DMS 273 (cell line): Measurements from ENCODE around the gene SLC17A5.
A peak's percentile ranks its signal among the peaks of the same experiment; 100 is the strongest.
"Not testable (repeated sequence)": the region's sequence is repeated elsewhere in the genome, so short reads cannot be mapped to it uniquely, and the experiment has no call there.

Source experiments
- DNase-seq: peaks from one replicate; lab custom pipeline; 2025; ENCODE audit not compliant: unreplicated experiment; lab: John Stamatoyannopoulos, UW

The SLC17A5 gene, protein sequence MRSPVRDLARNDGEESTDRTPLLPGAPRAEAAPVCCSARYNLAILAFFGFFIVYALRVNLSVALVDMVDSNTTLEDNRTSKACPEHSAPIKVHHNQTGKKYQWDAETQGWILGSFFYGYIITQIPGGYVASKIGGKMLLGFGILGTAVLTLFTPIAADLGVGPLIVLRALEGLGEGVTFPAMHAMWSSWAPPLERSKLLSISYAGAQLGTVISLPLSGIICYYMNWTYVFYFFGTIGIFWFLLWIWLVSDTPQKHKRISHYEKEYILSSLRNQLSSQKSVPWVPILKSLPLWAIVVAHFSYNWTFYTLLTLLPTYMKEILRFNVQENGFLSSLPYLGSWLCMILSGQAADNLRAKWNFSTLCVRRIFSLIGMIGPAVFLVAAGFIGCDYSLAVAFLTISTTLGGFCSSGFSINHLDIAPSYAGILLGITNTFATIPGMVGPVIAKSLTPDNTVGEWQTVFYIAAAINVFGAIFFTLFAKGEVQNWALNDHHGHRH

DNA sequence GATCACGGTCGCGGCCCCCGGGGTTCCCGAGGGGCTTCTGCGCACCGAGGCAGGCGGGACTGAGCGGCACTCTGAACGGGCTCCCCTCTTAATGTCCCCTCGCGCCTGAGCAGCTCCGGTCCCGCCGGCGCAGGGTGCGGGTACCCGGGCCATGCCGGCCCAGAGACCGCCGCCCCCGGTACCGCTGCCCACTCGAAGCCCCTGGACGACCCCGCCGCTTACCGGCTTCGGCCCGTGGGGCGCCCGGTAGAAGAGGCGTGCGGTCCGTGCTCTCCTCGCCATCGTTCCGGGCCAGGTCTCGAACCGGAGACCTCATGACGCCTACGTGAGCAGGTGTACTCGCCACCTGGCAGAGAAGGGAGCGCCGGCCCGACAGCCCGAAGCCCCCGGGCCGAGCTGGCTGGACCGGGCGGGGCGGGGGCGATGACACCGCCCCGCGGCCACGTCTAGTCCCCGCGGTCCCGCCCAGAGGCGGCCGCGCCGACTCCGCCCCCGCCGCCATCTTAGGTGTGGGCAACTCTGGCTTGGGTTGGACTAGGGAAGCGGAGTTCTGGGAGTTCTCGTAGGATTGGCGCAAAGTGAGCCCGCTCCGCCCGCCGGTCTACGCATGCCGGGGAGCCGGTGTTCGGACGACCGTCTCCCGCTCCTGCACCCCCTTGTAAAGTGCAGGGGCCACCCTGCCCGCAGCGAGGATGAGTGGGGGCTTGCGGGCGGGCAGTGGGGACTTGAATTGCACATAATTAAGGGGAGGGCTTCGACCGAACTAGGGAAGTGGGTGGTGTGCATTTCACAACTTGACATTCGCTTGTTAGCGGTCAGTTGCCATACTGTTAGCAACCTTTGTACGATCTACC lies at the start of gene SLC17A5:
Gene SLC17A5 (minus strand): TSS at position 422 of the 854 bp plus-strand sequence. CDS start 106 bp downstream, at position 316.
- peak; percentile 98 for DNase-seq

DNA sequence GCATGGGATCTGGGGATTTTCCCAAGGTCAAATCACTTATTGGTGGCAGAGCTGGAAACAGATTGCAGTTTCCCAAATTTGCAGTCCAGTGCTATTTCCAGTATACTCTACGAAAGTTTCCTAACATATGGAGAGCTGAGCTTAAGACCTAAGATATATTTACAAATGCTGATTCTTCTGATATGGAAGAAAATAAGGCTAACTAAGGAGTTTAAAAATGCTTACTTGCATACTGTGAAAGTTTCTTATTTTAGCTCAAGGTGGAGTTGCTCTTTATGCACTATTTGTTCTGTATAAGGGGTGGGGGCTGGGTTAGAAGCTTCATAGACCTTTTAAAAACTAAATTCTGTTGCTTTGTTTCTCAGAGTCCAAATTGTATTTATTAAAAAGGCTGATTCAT lies 49.7 kb upstream of the SLC17A5 start:
- no peak for DNase-seq

DNA sequence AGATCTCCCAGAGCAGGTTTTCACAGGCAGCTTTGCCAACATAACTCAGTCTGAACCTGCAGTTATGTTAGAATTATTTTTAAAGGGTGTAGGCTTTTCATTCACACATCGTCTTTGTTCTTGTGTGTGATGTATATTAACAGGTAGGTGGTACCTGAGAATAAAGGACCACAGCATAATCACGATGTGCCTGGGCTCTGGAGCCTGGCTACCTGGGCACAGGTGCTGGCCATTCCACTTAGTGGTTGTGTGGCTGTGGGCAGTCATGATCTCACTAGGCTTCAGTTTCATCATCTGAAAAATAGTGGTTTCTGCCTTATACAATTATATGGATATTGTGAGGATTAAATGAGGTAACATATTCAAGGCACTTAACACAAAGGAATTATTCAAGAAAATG lies 48.7 kb upstream of the SLC17A5 start:
- DNase-seq = no peak

DNA sequence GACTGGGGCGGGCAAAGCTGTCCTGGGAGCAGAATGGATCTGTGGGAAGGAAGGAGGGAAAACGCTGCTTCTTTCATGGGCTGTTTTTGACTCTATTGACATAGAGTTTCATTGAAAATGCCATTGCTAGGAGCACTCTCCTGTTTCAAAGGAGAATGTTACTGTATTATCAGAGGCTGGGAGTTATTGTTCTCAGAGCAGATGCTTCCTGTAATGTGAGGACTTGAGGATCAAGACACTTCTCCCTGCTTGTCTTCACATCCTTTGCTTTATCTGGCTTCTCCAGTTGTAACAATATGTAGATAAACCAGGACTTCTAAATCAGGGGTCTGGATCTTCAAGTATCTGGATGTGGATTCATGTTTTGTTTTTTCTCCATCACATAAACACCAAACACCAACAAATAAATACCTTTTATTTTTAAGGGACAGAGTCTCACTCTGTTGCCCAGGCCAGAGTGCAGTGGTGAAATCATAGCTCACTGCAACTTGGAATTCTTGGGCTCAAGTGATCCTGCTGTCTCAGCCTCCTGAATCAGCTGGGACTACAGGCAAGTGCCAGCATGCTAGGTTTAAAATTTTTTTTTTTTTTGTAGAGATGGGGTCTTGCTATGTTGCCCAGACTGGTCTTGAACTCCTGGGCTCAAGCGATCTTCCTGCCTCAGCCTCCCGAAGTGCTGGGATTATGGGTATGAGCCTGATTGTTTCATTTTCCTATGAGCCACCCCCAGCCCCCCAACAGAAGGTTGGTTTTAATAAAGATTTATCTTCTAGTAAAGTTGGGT lies 46.1 kb upstream of the SLC17A5 start:
- no peak for DNase-seq

DNA sequence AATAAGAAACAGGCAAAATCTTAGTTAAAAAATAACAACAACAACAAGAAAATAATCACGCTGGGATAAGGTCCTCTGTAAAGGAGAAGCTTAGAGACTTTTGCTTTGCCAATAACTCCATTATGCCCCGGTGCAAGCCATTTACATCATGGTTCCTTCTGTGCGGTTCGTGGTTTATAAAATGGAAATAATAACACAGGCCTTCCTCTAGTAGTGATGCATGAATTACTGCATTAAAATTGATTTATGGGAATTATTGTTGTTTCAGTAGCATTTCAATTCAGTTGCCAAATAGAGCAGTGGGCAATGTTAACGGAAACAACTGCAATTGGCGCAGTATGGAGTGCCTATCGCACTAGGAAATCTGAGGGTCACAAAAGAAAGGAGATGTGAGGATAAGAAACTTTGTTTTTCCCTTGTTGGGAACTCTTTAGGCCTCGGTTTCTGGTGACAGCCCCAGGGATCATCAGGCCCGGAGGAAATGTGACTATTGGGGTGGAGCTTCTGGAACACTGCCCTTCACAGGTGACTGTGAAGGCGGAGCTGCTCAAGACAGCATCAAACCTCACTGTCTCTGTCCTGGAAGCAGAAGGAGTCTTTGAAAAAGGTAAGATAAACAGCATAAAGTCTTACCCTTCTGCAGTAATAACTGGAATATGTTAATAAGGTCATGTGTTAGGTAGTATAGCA lies 43.3 kb upstream of the SLC17A5 start:
- DNase-seq = no peak

DNA sequence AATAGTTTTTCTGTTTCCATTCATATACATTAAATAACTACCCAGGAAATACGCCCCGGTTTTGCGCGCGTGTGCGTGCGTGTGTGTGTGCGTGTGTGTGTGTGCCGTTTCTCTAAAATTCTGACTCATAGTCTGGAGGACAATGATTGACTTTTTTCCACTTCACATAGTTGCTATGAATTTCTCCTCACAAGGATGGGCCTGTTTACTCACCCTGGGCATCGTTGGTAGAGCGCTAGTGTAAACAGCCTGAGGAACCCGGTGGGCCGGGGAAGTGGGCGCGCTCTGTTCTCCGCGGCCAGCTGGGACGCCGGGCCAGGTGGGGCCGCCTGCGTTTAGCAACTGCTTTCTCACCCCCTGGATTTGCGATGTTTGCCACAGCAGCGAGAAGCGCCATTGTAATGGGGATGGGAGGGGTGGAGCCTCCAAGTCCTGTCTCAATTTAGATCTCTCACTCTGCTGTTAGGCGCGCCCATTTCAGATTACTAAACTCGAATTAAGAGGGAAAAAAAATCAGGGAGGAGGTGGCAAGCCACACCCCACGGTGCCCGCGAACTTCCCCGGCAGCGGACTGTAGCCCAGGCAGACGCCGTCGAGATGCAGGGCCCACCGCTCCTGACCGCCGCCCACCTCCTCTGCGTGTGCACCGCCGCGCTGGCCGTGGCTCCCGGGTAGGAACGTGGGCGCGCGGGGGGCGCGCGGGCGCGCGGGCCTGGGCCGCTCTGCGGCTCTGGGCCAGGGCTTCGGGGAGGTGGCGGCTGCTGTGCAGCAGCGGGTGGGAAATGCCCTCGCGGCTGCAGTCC lies 42.0 kb upstream of the SLC17A5 start, which contains the start of gene CD109:
Gene CD109 (plus strand): TSS at position 585 of the 803 bp plus-strand sequence. CDS start 13 bp downstream, at position 598.
- DNase-seq = peak; percentile 76

DNA sequence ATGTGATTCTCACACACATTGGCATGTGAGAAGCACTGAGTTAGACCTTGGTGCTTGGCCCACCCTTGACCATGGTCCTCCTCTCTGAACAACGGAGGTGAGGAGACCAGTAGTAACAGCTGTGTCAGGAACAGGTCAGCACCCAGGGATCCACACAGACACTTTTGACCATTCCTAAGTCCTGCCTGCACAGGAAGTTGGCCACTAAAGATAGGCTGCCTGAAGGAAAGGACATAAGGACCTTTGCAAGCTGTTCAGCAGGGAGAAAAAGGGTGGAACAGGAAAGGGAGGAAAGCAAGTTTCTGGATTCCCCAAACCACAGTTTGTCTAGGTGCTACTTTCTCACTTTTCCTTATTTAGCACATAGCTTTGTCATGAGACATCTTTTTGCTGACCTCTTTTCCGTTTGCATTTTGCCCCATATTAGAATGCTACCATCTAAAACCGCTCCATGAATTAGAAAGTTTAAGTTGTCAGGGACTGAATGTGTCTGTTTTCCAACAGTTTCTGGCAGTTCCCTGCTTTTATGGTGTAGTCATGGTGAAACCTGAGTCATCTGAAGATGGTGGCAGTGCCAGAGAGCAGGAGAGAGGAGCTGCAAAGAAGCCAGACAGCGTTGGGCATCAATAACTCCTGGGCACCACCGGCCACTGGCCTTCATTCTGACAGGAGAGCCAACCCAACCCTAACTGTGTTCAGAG lies 41.1 kb upstream of the SLC17A5 start:
- peak; percentile 25 for DNase-seq

DNA sequence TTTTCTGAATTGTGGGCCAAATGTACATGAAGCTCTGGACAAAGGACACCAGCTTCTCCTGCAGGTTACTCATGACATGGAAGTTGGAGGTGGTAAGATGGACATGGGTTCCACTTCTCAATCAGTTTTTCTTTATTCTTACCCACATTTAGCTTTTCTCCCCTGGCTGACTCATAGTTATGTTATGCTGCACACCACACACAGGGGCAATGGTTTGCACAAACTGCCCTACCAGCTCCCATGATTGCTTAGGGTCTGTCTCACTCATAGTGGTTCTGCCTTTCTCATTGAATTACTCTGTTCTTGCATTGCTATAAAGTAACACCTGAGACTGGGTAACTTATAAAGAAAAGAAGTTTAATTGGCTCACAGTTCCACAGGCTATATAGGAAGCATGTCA lies 37.7 kb upstream of the SLC17A5 start:
- no peak for DNase-seq

DNA sequence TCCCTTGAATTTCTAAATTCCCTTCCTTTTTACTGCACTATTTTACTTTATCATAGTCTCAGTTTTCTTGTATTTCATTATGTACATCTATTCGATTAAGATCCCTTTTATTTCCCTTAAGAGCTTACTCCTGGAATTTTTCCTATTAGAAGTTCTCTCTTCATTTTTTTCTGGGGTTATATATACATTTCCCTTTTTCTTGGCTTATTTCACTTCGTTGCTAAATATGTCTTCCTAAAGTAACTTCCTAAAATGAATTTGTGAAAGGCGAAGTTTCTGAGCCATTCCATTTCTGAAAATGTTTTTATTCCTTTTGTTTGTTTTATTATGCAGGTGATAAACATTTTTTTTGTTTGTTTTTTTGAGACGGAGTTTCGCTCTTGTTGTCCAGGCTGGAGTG lies 36.3 kb upstream of the SLC17A5 start:
- DNase-seq = no peak

DNA sequence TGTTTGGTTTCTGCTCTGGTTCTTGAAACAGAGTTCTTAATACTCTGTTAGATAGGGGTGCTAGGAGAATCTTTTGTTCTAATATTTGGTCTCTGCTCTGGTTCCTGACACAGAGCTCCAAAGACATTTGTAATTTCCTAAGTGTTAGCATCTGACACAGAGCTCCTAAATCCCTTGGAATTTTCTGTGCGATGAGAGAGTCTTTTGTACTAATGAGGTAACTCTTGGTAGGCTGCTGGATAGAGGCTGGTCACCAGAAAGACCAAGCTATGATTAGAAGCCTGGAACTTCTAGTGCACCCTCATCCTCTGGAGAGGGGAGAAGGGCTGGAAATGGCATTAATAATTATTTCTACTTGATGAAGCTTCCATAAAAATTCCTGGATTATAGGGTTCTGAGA lies 34.6 kb upstream of the SLC17A5 start:
- DNase-seq = no peak

DNA sequence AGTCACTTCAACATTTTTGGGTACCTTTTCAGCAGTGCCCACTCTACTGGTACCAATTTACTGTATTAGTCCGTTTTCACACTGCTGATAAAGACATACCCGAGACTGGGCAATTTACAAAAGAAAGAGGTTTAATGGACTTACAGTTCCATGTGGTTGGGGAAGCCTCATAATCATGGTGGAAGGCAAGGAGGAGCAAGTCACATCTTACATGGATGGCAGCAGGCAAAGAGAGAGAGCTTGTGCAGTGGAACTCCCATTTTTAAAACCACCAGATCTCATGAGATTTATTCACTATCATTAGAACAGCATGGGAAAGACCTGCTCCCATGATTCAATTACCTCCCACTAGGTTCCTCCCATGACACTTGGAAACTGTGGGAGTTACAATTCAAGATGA lies 29.8 kb upstream of the SLC17A5 start:
- DNase-seq = not testable (repeated sequence)

DNA sequence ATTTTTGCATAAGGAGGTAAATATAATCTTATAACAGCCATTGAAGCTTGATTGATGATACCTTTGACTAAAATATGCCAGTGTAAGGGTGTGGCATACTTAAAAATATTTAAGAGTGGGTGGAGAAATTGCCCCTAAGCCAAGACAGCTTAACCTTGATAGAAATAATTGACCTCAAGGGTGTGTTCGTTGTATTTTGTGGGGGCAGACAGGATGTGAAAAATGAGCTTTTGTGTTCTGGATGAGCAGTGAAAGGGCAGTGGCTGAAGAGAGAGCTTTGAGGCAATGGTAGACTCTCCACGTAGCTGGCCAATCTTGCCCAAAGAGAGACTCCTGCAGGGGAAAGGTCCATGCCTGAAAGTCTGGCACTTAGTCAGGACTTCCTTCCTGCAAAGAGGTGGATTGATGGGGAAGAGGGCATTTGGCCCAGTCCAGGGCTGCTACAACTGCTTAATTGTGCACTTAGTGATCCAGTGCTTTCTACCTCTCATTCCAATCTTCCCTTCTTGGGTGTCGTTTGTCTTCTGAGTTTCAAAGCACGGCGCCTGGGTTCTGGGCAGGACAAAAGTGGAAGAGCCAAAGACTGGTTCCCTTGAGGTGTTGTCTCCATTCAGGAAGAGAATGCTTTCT lies 26.6 kb upstream of the SLC17A5 start:
- no peak for DNase-seq

DNA sequence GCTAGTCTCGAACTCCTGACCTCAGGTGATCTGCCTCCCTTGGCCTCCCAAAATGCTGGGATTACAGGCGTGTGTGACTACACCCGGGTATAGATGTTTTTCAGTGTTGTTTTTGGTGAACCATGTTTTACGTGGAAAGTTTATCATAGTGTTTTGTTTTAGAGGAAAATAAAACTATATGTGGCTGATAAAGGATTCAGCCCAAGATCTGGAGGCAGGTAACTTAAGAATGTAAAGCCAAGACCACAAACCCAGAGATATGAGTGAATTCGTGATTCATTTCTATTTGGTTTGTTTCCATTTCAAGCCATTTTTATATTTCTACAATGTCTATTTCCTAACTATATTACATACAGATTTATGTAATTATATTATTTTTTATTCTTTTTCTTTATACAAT lies 26.1 kb upstream of the SLC17A5 start:
- not testable (repeated sequence) for DNase-seq

DNA sequence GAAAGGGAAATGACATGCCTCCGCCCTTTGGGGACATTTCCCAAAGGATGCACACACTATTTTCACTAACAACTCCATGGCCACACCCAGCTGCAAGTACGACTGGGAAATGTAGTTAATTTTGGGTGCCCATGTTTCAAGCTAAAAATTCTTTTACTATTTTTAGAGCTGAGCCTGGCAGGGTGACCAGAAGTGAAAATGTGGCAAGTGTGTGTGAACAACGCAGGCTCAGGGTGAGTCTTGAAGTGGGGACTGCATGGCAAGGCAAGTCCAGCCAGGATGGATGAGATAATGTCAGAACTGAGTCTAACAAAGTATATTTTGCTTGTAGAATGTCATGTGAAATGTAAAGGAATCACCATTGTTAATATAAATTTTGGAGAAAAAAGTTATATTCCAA lies 25.2 kb upstream of the SLC17A5 start:
- DNase-seq = no peak

DNA sequence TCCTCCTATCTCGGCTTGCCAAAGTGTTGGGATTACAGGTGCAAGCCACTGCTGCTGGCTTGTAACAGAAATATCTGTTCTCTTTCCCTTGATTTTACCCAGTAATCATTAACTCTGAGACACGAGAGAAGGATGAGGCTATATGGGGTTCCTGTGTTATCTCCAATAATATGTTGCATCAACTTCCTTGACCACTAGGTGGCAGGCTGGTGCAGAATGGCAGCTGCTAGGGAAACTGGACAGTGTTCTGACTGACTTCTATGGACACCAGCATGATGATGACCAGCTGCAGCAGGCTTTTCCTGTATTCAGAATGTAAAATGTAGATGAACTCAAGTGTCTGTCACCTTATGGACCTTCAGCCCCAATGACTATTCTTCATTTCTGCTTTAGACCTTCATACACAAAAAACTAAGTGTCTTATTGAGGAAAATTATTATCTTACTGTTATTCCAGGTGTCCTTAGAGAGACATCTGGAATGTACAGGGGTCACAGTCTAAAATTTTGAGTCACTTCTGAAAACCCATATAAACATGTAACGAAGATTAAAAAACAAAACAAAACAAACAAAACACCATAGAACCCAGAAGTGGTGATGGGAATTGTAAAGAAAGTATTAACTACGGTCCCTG lies 21.8 kb upstream of the SLC17A5 start:
- DNase-seq = peak; percentile 84

DNA sequence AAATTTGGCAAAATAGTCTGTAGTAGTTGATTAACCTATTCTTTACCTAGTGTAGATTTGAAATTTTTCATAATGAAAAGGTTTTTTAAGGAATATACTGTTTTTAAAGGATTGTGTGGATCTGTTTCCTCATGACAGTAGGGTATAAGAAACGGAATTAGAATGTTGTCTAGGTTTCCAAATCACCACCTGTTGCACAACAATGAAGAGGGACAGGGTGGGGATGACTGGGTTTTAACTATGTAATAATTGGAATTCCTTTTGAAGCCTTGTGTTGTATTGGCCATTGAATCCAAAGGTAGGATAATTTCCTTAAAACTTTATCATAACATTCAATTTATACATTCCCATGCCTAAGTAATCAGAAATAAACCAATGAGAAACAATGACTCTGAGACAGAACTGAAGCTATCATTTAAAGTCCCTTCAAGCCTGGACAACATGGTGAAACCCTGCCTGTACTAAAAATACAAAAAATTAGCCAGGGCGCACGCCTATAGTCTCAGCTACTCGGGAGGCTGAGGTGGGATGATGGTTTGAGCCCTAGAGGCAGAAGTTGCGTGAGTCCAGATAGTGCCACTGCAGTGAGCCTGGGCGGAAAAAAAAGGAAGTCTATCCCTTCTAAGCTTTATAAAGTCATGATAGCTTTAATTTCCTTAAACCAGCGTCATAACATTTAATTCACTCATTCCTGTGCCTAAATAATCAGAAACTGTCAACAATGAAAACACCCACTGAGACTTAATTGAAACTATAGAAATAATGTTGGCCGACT lies 18.3 kb upstream of the SLC17A5 start:
- no peak for DNase-seq

DNA sequence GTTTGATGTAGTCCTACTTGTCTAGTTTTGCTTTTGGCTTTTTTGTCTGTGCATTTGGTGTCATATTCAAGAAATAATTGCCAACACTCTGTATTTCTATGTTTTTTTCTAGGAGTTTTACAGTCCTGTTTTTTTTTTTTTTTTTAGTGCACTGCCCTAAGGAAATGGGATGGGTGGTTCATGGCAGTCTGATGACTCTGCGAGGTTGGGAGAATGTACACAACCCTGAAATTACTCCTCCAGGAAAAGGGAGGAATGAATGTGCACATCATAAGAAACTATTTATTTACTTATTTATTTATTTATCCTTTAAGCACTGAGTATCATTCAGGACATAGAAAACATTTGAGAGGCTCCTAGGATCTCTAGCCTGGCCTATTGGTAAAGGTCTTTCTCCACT lies 15.2 kb upstream of the SLC17A5 start:
- no peak for DNase-seq
